Astrocyte (in vitro differentiated cells and primary cell): ENCODE measurements around the gene SIAH3. TPM values are rescaled to one million over a fixed set of nuclear protein-coding genes. Genes with fewer than 3 reads are reported as not detected.
"Not testable (repeated sequence)": the region's sequence is repeated elsewhere in the genome, so short reads cannot be mapped to it uniquely, and the experiment has no call there.

Source experiments
- DNase-seq: peaks from one replicate; pipeline ENCODE4 v3.0.0-alpha.2; 2010; ENCODE audit warnings: low read depth
- FAIRE-seq: peaks from 2 replicates; lab custom pipeline; 2011; peaks lifted over from hg19 to GRCh38; lab: Jason Lieb, UNC
- H2AFZ ChIP-seq: 2 replicates; pipeline ENCODE4 v1.6.0; 2012; ENCODE audit warnings: low read depth, low read length, inconsistent platforms
- H3K27ac ChIP-seq: 2 replicates; pipeline ENCODE4 v1.5.1; 2011; ENCODE audit warnings: low read depth, low read length, inconsistent platforms
- H3K27me3 ChIP-seq: 2 replicates; pipeline ENCODE4 v1.6.0; 2011; ENCODE audit warnings: low read length, inconsistent platforms; ENCODE audit not compliant: insufficient read depth
- H3K36me3 ChIP-seq: 2 replicates; pipeline ENCODE4 v1.5.1; 2011; ENCODE audit warnings: low read length, inconsistent platforms; ENCODE audit not compliant: insufficient read depth
- H3K4me1 ChIP-seq: 2 replicates; pipeline ENCODE4 v1.5.1; 2011; ENCODE audit warnings: low read length, inconsistent platforms; ENCODE audit not compliant: insufficient read depth
- H3K4me2 ChIP-seq: 2 replicates; pipeline ENCODE4 v1.6.0; 2012; ENCODE audit warnings: low read length, inconsistent platforms
- H3K4me3 ChIP-seq: 2 replicates; pipeline ENCODE4 v1.5.1; 2011; ENCODE audit warnings: low read depth, mild to moderate bottlenecking, low read length, inconsistent platforms; ENCODE audit not compliant: insufficient read depth
- H3K79me2 ChIP-seq: 2 replicates; pipeline ENCODE4 v1.6.0; 2012; ENCODE audit warnings: mild to moderate bottlenecking, low read length, inconsistent platforms; ENCODE audit not compliant: insufficient read depth
- H3K9ac ChIP-seq: 2 replicates; pipeline ENCODE4 v1.6.0; 2012; ENCODE audit warnings: mild to moderate bottlenecking, low read length, inconsistent platforms
- H3K9me3 ChIP-seq: 2 replicates; pipeline ENCODE4 v1.5.1; 2012; ENCODE audit warnings: low read depth, mild to moderate bottlenecking, low read length, inconsistent platforms; ENCODE audit not compliant: insufficient read depth
- H4K20me1 ChIP-seq: 2 replicates; pipeline ENCODE4 v1.6.0; 2012; ENCODE audit warnings: low read length, inconsistent platforms; ENCODE audit not compliant: insufficient read depth
- H3K27ac Mint-ChIP-seq: one replicate; pipeline ENCODE4 v1.8.0; 2021; ENCODE audit warnings: mild to moderate bottlenecking, mixed read lengths; ENCODE audit not compliant: unreplicated experiment
- H3K27me3 Mint-ChIP-seq: one replicate; pipeline ENCODE4 v1.8.0; 2021; ENCODE audit warnings: low read depth, mixed read lengths; ENCODE audit not compliant: unreplicated experiment
- H3K36me3 Mint-ChIP-seq: one replicate; pipeline ENCODE4 v1.8.0; 2021; ENCODE audit warnings: low read depth, mixed read lengths; ENCODE audit not compliant: unreplicated experiment
- H3K4me1 Mint-ChIP-seq: one replicate; pipeline ENCODE4 v1.8.0; 2021; ENCODE audit warnings: low read depth, mixed read lengths; ENCODE audit not compliant: unreplicated experiment
- H3K4me3 Mint-ChIP-seq: one replicate; pipeline ENCODE4 v1.8.0; 2021; ENCODE audit warnings: mild to moderate bottlenecking, moderate library complexity, mixed read lengths; ENCODE audit not compliant: unreplicated experiment
- H3K9me3 Mint-ChIP-seq: one replicate; pipeline ENCODE4 v1.8.0; 2021; ENCODE audit warnings: mild to moderate bottlenecking, mixed read lengths; ENCODE audit not compliant: unreplicated experiment
- EZH2 ChIP-seq: IDR thresholded peaks from 2 replicates; pipeline ENCODE4 v1.6.1; 2012; ENCODE audit warnings: mild to moderate bottlenecking, low read length, inconsistent platforms; ENCODE audit not compliant: insufficient read depth
- total RNA-seq: library from RNA; stranded (reverse); gene quantifications from 2 replicates; pipeline ENCODE4 v1.2.1, GENCODE V29; 2021
- TF ChIP-seq, protein P1 (sequence below): IDR thresholded peaks from 2 replicates; pipeline ENCODE4 v1.5.1; 2011; ENCODE audit warnings: low read depth, mild to moderate bottlenecking, inconsistent platforms, low read length, moderate library complexity; ENCODE audit not compliant: insufficient read depth

The SIAH3 gene
- total RNA-seq, 1 donor from 2014 or later: 0.07 TPM

DNA sequence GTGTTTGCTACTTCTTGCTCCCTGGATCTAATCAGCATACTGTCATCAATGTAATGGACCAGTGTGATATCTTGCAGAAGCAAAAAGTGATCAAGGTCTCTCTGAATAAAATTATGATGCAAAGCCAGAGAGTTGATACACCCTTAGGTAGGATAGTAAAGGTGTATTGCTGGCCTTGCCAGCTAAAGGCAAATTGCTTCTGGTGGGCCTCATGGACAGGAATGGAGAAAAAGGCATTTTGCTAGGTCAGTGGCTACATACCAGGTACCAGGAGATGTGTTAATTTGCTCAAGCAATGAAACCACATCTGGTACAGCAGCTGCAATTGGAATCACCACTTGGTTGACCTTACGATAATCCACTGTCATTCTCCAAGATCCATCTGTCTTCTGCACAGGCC is 95.1 kb downstream of the SIAH3 start:
- not testable (repeated sequence) for FAIRE-seq, H4K20me1 ChIP-seq, H3K27me3 ChIP-seq, DNase-seq, H3K4me3 ChIP-seq, H3K27me3 Mint-ChIP-seq, H3K4me1 ChIP-seq, H3K4me2 ChIP-seq, H3K36me3 Mint-ChIP-seq, H3K9me3 ChIP-seq, H3K27ac ChIP-seq, H3K79me2 ChIP-seq, H3K9ac ChIP-seq, H3K4me3 Mint-ChIP-seq, H2AFZ ChIP-seq, H3K36me3 ChIP-seq, H3K27ac Mint-ChIP-seq, H3K4me1 Mint-ChIP-seq
- peaks cover 20% of the 10 kb centered on the region for H3K9me3 Mint-ChIP-seq

DNA sequence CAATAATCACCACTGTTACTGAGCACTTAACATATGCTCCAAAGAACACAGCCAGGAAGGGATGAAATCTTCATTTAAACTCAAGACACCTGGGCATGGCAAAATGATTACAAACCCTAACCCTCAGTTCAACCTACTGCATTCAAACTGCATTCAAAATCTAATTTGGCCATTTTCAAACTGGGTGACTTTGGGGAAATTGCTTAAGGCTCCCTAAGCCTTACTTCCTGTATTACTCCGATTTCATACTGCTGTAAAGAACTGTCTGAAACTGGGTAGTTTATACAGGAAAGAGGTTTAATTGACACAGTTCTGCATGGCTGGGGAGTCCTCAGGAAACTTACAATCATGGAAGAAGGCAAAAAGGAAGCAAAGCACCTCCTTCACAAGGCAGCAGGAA is 99.0 kb downstream of the SIAH3 start:
- Histone ChIP-seq H3K4me3 (no peak overlapping the region), H3K9me3 (no peaks in the 10 kb centered on the region), H3K27me3 (peaks cover 2% of the 10 kb centered on the region), H3K4me1 (no peaks in the 10 kb centered on the region), H3K4me2 (no peak overlapping the region), H3K27ac (no peak overlapping the region), H3K36me3 (no peaks in the 10 kb centered on the region), H3K9ac (no peak overlapping the region), H4K20me1 (no peaks in the 10 kb centered on the region), H3K79me2 (no peaks in the 10 kb centered on the region), H2AFZ (no peak overlapping the region)
- H3K4me3 Mint-ChIP-seq: no peak overlapping the region
- H3K27ac Mint-ChIP-seq: no peak overlapping the region
- no peak for FAIRE-seq
- peaks cover 12% of the 10 kb centered on the region for H3K27me3 Mint-ChIP-seq
- DNase-seq: no peak
- H3K36me3 Mint-ChIP-seq: no peaks in the 10 kb centered on the region
- TF ChIP-seq, protein P1, sequence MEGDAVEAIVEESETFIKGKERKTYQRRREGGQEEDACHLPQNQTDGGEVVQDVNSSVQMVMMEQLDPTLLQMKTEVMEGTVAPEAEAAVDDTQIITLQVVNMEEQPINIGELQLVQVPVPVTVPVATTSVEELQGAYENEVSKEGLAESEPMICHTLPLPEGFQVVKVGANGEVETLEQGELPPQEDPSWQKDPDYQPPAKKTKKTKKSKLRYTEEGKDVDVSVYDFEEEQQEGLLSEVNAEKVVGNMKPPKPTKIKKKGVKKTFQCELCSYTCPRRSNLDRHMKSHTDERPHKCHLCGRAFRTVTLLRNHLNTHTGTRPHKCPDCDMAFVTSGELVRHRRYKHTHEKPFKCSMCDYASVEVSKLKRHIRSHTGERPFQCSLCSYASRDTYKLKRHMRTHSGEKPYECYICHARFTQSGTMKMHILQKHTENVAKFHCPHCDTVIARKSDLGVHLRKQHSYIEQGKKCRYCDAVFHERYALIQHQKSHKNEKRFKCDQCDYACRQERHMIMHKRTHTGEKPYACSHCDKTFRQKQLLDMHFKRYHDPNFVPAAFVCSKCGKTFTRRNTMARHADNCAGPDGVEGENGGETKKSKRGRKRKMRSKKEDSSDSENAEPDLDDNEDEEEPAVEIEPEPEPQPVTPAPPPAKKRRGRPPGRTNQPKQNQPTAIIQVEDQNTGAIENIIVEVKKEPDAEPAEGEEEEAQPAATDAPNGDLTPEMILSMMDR: no peak
- TF ChIP-seq EZH2: no peak
- no peaks in the 10 kb centered on the region for H3K4me1 Mint-ChIP-seq
- peaks cover 14% of the 10 kb centered on the region for H3K9me3 Mint-ChIP-seq

DNA sequence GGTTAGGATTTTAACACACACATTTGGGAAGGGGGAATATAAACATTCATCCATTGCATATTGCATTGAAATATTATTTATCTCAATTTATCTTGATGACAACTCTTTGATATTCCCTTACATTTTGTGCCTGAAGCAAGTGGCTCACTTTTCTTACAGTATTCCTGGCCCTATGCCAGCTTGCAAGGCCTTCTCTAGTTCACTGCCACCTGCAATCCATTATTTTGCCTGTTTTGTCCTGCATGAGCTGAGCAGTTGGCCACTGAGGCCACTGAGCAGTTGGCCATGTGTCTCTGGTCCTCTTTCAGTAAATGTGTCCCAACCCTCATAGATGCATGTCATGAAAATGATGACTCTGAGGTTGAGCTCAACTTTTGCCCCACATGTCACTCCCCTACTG is 99.7 kb downstream of the SIAH3 start:
- no peaks in the 10 kb centered on the region for H3K4me1 Mint-ChIP-seq
- H3K4me1 ChIP-seq: no peaks in the 10 kb centered on the region
- H3K4me2 ChIP-seq: no peak overlapping the region
- no peaks in the 10 kb centered on the region for H3K36me3 Mint-ChIP-seq
- no peaks in the 10 kb centered on the region for H3K36me3 ChIP-seq
- no peak overlapping the region for H3K4me3 ChIP-seq
- peaks cover 12% of the 10 kb centered on the region for H3K9me3 Mint-ChIP-seq
- no peak for FAIRE-seq
- H3K9ac ChIP-seq: no peak overlapping the region
- no peaks in the 10 kb centered on the region for H4K20me1 ChIP-seq
- no peak overlapping the region for H2AFZ ChIP-seq
- H3K27me3 ChIP-seq: peaks cover 2% of the 10 kb centered on the region
- no peak for DNase-seq
- H3K79me2 ChIP-seq: no peaks in the 10 kb centered on the region
- H3K4me3 Mint-ChIP-seq: no peak overlapping the region
- peaks cover 12% of the 10 kb centered on the region for H3K27me3 Mint-ChIP-seq
- no peak overlapping the region for H3K27ac Mint-ChIP-seq
- no peak overlapping the region for H3K27ac ChIP-seq
- TF ChIP-seq EZH2: no peak
- TF ChIP-seq, protein P1: no peak
- H3K9me3 ChIP-seq: no peaks in the 10 kb centered on the region
